DOHH2 (cell line): ENCODE data around the gene BRIP1.
"Not testable (repeated sequence)": the region's sequence is repeated elsewhere in the genome, so short reads cannot be mapped to it uniquely, and the experiment has no call there.

Experiments
- CTCF ChIP-seq: fragments of 200-600 bp; sonication (generic); IDR thresholded peaks from one replicate; pipeline ENCODE4 v1.5.1; 2014; ENCODE audit warnings: antibody characterized with exemption, mild to moderate bottlenecking, low read depth, low read length; ENCODE audit not compliant: poor library complexity, severe bottlenecking
- EZH2phosphoT487 ChIP-seq: fragments of 200-600 bp; sonication (generic); IDR thresholded peaks from 2 replicates; pipeline ENCODE4 v1.6.1; 2017; ENCODE audit warnings: borderline replicate concordance, mild to moderate bottlenecking, antibody characterized with exemption, low read length, moderate library complexity, mixed read lengths

GRCh38 chr17:61676522-61676921 lies 186.8 kb downstream of the BRIP1 start:
- not testable (repeated sequence) for TF ChIP-seq CTCF, EZH2phosphoT487
